Measurements from ENCODE around the gene MPEG1. TPM values are rescaled to one million over a fixed set of nuclear protein-coding genes. Genes with fewer than 3 reads are reported as not detected.

MPEG1 gene, protein sequence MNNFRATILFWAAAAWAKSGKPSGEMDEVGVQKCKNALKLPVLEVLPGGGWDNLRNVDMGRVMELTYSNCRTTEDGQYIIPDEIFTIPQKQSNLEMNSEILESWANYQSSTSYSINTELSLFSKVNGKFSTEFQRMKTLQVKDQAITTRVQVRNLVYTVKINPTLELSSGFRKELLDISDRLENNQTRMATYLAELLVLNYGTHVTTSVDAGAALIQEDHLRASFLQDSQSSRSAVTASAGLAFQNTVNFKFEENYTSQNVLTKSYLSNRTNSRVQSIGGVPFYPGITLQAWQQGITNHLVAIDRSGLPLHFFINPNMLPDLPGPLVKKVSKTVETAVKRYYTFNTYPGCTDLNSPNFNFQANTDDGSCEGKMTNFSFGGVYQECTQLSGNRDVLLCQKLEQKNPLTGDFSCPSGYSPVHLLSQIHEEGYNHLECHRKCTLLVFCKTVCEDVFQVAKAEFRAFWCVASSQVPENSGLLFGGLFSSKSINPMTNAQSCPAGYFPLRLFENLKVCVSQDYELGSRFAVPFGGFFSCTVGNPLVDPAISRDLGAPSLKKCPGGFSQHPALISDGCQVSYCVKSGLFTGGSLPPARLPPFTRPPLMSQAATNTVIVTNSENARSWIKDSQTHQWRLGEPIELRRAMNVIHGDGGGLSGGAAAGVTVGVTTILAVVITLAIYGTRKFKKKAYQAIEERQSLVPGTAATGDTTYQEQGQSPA
- total RNA-seq, result 10 to 100 TPM in 1 of 4 donors, 1 to 10 TPM in 3; 3.5 to 51.2 (median 6.0) TPM

DNA sequence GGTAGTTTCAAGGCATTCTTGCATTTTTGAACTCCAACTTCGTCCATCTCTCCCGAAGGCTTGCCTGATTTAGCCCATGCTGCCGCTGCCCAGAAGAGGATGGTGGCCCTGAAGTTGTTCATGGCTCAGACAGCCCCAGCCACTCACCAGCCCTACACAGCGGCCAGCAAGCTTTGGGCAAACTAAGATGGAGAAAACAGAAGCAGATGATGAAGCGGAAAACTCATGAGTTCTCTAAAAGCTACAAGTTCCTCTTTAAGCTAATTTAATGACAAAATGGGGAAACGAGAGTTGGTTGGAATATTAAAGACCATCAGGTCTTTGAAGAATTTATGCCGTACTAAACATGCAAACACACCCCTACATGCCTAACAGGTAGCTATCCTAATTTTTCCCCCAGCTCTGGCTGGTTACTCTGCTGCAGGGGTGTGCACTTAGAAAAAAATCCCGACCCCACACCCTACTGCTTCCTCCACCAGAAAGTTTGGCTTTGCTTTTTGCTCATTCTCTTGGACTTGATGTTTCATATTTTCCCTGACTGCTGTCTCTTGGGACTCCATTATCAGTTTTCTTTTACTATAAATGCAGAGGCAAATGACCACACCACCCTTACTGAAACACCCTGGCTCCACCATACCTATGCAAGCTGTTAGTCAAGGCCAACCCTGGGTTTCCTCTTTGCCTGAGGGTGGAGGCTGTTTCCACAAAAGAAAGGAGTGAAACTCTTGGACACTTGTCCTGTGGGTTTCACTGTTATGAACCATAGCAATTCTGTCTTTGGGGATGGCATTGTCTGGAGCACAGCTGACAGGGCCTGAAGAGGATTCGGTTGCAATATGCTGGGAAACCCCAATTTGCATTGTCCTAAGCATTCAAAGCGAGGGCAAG is at the start of gene MPEG1:
TSS of gene MPEG1 (minus strand) at position 184 of the 888 bp plus-strand sequence. CDS start at position 122, 62 bp downstream.
- H3K4me3 ChIP-seq, result peak within 1 kb of the TSS in 3 of 4 donors; percentile 29 to 39 (median 30)

GRCh38 chr11:59262177-59262818 is 49.6 kb upstream of the MPEG1 start:
- Histone ChIP-seq H3K36me3 (no peaks in the 10 kb centered on the region), H3K4me3 (no peak overlapping the region), H3K4me1 (no peaks in the 10 kb centered on the region), H3K27ac (no peak overlapping the region), H3K27me3 (no peaks in the 10 kb centered on the region), H3K9me3 (no peaks in the 10 kb centered on the region)
- DNase-seq, result no peak
- TF ChIP-seq POLR2A (IDR thresholded peaks at IDR 0.05) (no peak), CTCF (IDR thresholded peaks at IDR 0.05) (no peak)

More for the DNA sequence above, at the start of gene MPEG1:
- Histone ChIP-seq H3K9me3 (no peaks in the 10 kb centered on the region), H3K4me1 (peaks cover 0 to 7% (median 0%) of the 10 kb centered on the region in 4 donors), H3K36me3 (no peaks in the 10 kb centered on the region), H3K27ac (peak within 1 kb of the TSS in 3 of 4 donors; percentile 33 to 83 (median 73)), H3K27me3 (no peaks in the 10 kb centered on the region)
- peak in 1 of 3 donors; percentile 37 for DNase-seq
- TF ChIP-seq POLR2A (IDR thresholded peaks at IDR 0.05), result no peak
- TF ChIP-seq CTCF (IDR thresholded peaks at IDR 0.05), result peak in 1 of 6 experiments; percentile 1

GRCh38 chr11:59261150-59261549 is 48.4 kb upstream of the MPEG1 start:
- TF ChIP-seq POLR2A (IDR thresholded peaks at IDR 0.05), result no peak
- no peak for TF ChIP-seq CTCF (IDR thresholded peaks at IDR 0.05)
- no peak for DNase-seq
- Histone ChIP-seq H3K4me1 (no peaks in the 10 kb centered on the region), H3K4me3 (no peak overlapping the region), H3K27me3 (no peaks in the 10 kb centered on the region), H3K27ac (no peak overlapping the region), H3K9me3 (no peaks in the 10 kb centered on the region), H3K36me3 (no peaks in the 10 kb centered on the region)

GRCh38 chr11:59259867-59260475 is 47.2 kb upstream of the MPEG1 start:
- Histone ChIP-seq H3K27ac (no peak overlapping the region), H3K36me3 (no peaks in the 10 kb centered on the region), H3K4me3 (no peak overlapping the region), H3K9me3 (no peaks in the 10 kb centered on the region), H3K4me1 (no peaks in the 10 kb centered on the region), H3K27me3 (no peaks in the 10 kb centered on the region)
- TF ChIP-seq CTCF (IDR thresholded peaks at IDR 0.05) (no peak), POLR2A (IDR thresholded peaks at IDR 0.05) (no peak)
- DNase-seq, result no peak

Data from Peyer's patch (tissue), 4 donors.